ENCODE measurements around the gene IGFN1. TPM values are rescaled to one million over a fixed set of nuclear protein-coding genes. Genes with fewer than 3 reads are reported as not detected.

IGFN1 gene
- total and polyA plus RNA-seq, 10 donors = 0.02 to 0.03 (median 0.02) TPM; not detected in 7

DNA sequence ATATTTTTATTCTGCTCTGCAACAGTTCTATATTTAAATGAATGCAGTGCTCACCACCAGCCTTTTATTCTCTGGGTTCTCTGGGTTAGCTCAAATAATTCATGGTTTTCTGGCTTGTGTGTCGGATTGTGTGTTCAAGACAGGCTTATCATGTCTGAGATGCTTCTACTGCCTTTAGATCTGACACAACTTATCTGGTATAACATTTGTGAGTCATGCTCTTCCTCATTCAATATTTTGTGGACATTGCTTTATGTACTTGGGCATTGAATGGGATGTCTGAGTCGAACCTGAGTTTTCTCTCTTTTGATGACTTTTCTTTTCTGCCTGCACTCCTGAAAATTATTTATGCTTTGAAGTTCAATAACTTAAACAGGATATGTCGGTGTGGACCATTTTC lies 75.1 kb downstream of the IGFN1 start:
- DNase-seq = no peak
- Histone ChIP-seq H3K27me3 (replicated peaks in 1 of 7) (peaks cover 0 to 61% (median 5%) of the 10 kb centered on the region in 7 donors), H3K4me1 (no peaks in the 10 kb centered on the region), H3K27ac (no peak overlapping the region), H3K4me3 (no peak overlapping the region), H3K9me3 (no peaks in the 10 kb centered on the region), H3K36me3 (no peaks in the 10 kb centered on the region)
- WGBS, 5 donors = 69 to 82% (median 75%) methylated on average over 3 of the region's 3 CpGs
- no peak for TF ChIP-seq POLR2AphosphoS5 (IDR thresholded peaks at IDR 0.05)
- TF ChIP-seq, protein P1, sequence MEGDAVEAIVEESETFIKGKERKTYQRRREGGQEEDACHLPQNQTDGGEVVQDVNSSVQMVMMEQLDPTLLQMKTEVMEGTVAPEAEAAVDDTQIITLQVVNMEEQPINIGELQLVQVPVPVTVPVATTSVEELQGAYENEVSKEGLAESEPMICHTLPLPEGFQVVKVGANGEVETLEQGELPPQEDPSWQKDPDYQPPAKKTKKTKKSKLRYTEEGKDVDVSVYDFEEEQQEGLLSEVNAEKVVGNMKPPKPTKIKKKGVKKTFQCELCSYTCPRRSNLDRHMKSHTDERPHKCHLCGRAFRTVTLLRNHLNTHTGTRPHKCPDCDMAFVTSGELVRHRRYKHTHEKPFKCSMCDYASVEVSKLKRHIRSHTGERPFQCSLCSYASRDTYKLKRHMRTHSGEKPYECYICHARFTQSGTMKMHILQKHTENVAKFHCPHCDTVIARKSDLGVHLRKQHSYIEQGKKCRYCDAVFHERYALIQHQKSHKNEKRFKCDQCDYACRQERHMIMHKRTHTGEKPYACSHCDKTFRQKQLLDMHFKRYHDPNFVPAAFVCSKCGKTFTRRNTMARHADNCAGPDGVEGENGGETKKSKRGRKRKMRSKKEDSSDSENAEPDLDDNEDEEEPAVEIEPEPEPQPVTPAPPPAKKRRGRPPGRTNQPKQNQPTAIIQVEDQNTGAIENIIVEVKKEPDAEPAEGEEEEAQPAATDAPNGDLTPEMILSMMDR (IDR thresholded peaks at IDR 0.05 in 8 of 11, conservative IDR thresholded peaks at IDR 0.05 in 3 of 11) = no peak
- no peak for TF ChIP-seq POLR2A (IDR thresholded peaks at IDR 0.05)
- intact Hi-C loops (cut with DNase I; ENCODE audit: low total_unique reads) = no loop called here

DNA sequence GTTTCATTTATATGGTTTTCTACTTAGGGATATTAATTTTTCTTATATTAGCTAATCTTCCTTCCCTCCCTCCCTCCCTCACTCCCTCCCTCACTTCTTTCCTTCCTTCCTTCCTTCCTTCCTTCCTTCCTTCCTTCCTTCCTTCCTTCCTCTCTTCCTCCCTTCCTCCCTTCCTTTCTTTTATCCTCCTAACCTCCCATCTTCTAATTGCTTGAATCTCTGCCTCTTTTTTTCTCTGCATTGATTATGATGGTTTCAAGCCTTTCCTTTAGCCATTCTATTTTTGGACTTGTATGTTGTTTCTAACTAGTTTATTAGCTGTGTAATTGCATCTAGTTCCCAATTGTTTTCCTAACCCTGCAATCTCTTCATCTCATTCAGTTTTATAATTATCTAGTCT lies 75.7 kb downstream of the IGFN1 start:
- Histone ChIP-seq H3K27me3 (replicated peaks in 1 of 7) (peaks cover 0 to 61% (median 0%) of the 10 kb centered on the region in 7 donors), H3K9me3 (no peaks in the 10 kb centered on the region), H3K4me3 (no peak overlapping the region), H3K36me3 (no peaks in the 10 kb centered on the region), H3K27ac (no peak overlapping the region), H3K4me1 (no peaks in the 10 kb centered on the region)
- intact Hi-C loops (cut with DNase I; ENCODE audit: low total_unique reads) = no loop called here
- no peak for DNase-seq
- TF ChIP-seq POLR2A (IDR thresholded peaks at IDR 0.05) = no peak
- TF ChIP-seq, protein P1 (IDR thresholded peaks at IDR 0.05 in 8 of 11, conservative IDR thresholded peaks at IDR 0.05 in 3 of 11) = no peak

DNA sequence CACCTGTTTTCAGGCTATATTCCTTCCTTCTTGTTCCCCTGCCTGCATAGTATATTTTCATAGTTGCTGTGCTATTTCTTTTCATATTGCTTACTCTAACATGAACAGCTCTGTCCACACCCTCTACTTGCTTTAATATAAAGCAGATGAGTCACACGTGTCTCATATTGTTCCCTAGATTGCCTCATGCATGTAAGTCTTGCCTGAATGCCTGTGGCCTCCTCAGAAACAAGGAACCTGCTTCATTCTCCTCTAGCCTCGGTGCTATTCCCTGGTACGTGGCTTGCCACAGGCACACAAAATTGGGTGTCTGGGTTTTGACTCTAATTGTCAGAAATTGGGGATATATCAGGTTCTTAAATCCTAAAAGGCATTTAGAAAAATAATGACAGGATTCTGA lies 76.2 kb downstream of the IGFN1 start:
- Histone ChIP-seq H3K4me3 (no peak overlapping the region), H3K4me1 (no peaks in the 10 kb centered on the region), H3K27ac (no peak overlapping the region), H3K9me3 (no peaks in the 10 kb centered on the region), H3K36me3 (no peaks in the 10 kb centered on the region), H3K27me3 (replicated peaks in 1 of 7) (peaks cover 0 to 59% (median 0%) of the 10 kb centered on the region in 7 donors)
- DNase-seq = no peak
- intact Hi-C loops (cut with DNase I; ENCODE audit: low total_unique reads) = no loop called here
- WGBS, 5 donors = 42 to 57% (median 53%) methylated on average over 3 of the region's 3 CpGs
- TF ChIP-seq POLR2A (IDR thresholded peaks at IDR 0.05) (no peak), POLR2AphosphoS5 (IDR thresholded peaks at IDR 0.05) (no peak)
- TF ChIP-seq, protein P1 (IDR thresholded peaks at IDR 0.05 in 8 of 11, conservative IDR thresholded peaks at IDR 0.05 in 3 of 11) = no peak

DNA sequence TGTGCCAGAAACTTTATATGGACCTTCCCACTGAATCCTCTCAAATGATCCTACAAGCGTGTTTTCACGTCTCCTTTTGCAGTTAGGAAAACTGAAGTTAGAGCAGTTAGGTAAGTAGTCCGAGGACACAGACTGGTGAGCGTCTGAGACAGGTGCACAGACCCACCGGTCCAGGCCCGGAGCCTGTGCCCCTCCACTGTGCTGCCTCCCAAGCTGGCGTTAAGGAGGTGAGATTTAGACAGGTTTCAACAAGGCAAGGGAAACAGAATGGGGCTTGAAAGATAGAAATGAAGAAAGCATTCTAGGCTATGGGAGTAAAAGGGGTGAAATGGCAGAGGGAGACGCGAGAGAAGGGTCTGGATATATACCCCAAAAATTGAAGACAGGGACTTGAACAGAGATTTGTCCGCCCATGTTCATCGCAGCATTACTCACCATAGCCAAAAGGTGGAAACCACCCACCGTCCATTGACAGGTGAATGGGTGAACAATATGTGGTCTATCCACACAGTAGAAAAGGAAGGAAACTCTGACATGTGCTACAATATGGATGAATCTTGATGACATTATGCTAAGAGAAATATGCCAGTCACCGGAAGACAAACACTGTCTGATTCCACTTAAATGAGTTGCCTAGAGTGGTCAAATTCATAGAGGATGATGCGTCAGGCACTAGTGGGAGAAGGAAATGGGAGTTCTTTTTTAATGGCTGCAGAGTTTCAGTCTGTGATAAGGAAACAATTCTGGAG lies 77.0 kb downstream of the IGFN1 start:
- DNase-seq = peak; percentile 14
- TF ChIP-seq, protein P1 (IDR thresholded peaks at IDR 0.05 in 8 of 11, conservative IDR thresholded peaks at IDR 0.05 in 3 of 11) = no peak
- TF ChIP-seq POLR2AphosphoS5 (IDR thresholded peaks at IDR 0.05) (no peak), POLR2A (IDR thresholded peaks at IDR 0.05) (no peak)
- WGBS, 5 donors = 80 to 91% (median 82%) methylated on average over 14 of the region's 14 CpGs
- H3K27me3 ChIP-seq (replicated peaks in 1 of 7) = peaks cover 0 to 50% (median 0%) of the 10 kb centered on the region in 7 donors
- H3K9me3 ChIP-seq = no peaks in the 10 kb centered on the region
- no peak overlapping the region for H3K27ac ChIP-seq
- H3K36me3 ChIP-seq = no peaks in the 10 kb centered on the region
- no peaks in the 10 kb centered on the region for H3K4me1 ChIP-seq
- intact Hi-C loops (cut with DNase I; ENCODE audit: low total_unique reads) = no loop called here
- H3K4me3 ChIP-seq = no peak overlapping the region
